Ovary (tissue), 9 donors: ENCODE results near the gene ABTB2. TPM values are rescaled to one million over a fixed set of nuclear protein-coding genes. Genes with fewer than 3 reads are reported as not detected.

ENCODE experiments used
- DNase-seq, 5 donors: peaks; one replicate each; pipeline ENCODE4 v3.0.0-alpha.2; 2019 to 2020
- H3K27ac ChIP-seq, 2 donors: fragments of 200-600 bp; one replicate each; pipeline versions ENCODE4 v1.5.1 to v1.8.0; 2019 to 2022
- H3K27me3 ChIP-seq: fragments of 200-600 bp; one replicate; pipeline ENCODE4 v1.8.0; 2022
- H3K36me3 ChIP-seq: fragments of 200-600 bp; sonication (generic); one replicate; pipeline ENCODE4 v1.5.1; 2019
- H3K4me1 ChIP-seq: one replicate; pipeline ENCODE4 v1.8.1; 2013; ENCODE audit warnings: mild to moderate bottlenecking, moderate library complexity; ENCODE audit not compliant: insufficient read depth
- H3K4me3 ChIP-seq: fragments of 200-600 bp; sonication (generic); one replicate; pipeline ENCODE4 v1.5.1; 2017
- H3K9me3 ChIP-seq, 2 donors: fragments of 200-600 bp in 1 of 2; sonication (generic) in 1 of 2; one replicate each; pipeline versions ENCODE4 v1.5.1 to v1.8.1; 2013 to 2019; ENCODE audit warnings: mild to moderate bottlenecking in 1 of 2, moderate library complexity in 1 of 2
- EP300 ChIP-seq: sonication (generic); formaldehyde crosslinking; IDR thresholded peaks from one replicate; pipeline ENCODE4 v1.6.1; 2017; ENCODE audit warnings: antibody characterized with exemption
- POLR2A ChIP-seq: fragments of 450-650 bp; IDR thresholded peaks from one replicate; pipeline ENCODE4 v1.6.1; 2017; ENCODE audit warnings: antibody characterized with exemption, mild to moderate bottlenecking, moderate library complexity
- WGBS, 3 donors: extraction: QIAGEN DNeasy Blood & Tissue Kit in 1 of 3; methylation state at CpG; one replicate each; pipeline versions ENCODE4 v1.1.5 to v1.1.7; 2013 to 2017; 5-methylcytosine and 5-hydroxymethylcytosine counted together
- intact Hi-C, 4 donors: fragments of 100-400 bp; cut with DNase I; formaldehyde crosslinking; loops; one replicate each; pipeline versions ENCODE4 v1.11.0 to v1.15.1; 2022 to 2023
- polyA plus RNA-seq, 2 donors: library from polyadenylated mRNA; stranded (reverse); fragments of 200-250 nt in 1 of 2; fragments of 350-450 nt in 1 of 2; fragmentation: Illumina TruSeq in 1 of 2; extraction: RNeasy Lipid Tissue Mini Kit (QIAGEN cat#74804) in 1 of 2; gene quantifications; one replicate each; pipeline ENCODE4 v1.2.3, GENCODE V29; 2013 to 2014
- total RNA-seq, 7 donors: library from RNA; depleted of rRNA in 2 of 7; stranded (reverse); fragments of >200 nt in 2 of 7; fragmentation: NEBNext Ultra II Directional in 3 of 7; extraction: Animal tissue kit (Norgen Biotek cat#: 25700) in 3 of 7; gene quantifications; one replicate each; pipeline versions ENCODE4 v1.1.0 to v1.2.4, GENCODE V29; 2016 to 2023
- TF ChIP-seq, protein P1 (sequence below), 3 donors: fragments of 450-650 bp in 2 of 3; fragments of 200-600 bp in 1 of 3; IDR thresholded peaks; one replicate each; pipeline versions ENCODE4 v1.5.1 to v1.8.0; 2016 to 2022; ENCODE audit warnings: antibody characterized with exemption in 3 of 3, mild to moderate bottlenecking in 1 of 3
- donor health status: DM: no; HTN: no; CAD: no; lungs with moderate emphysema.
- donor health status: DM: no; HTN: no; CAD: no.
- donor health status: Bipolar disorder and iron deficiency.
- donor health status: DM: yes; HTN: yes; CAD: no.
- donor health status: DM: no; HTN: no; CAD: no.
- donor health status: DM: yes; HTN: yes; CAD: no.

The ABTB2 gene
- total and polyA plus RNA-seq, 9 donors, result 1.2 to 7.2 (median 2.6) TPM

DNA sequence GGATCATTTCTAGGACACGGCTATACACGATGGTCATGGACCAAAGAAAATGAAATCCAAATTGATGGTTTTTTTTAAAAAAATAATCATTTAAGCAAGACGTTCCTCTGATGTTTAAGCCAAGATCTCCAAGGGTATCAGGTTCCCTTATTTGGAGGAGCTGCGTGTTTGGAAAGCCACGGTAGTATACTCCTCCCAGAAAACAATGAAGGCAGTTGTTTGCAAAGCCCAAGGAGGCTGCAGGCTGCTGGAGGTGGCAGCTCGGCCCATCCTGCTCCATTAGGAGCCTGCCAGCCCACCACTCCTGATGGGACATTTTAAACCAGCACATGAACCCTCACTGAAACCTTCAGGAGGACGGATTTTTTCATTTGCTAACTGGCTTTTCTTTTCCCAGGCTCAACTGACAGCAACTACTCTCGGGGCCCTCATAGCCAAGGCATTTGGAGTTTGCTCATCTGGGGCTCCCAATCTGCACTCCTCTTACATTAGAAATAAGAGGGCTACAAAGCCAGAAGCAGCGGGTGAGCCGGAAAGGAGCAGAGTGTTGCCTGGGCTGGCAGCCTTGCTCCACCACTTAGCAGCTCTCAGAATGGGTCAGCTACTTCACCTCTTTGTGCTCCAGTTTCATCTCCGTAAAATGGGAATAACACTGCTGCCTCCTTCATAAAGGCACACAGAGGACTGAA is 58.4 kb downstream of the ABTB2 start:
- no peak for DNase-seq

DNA sequence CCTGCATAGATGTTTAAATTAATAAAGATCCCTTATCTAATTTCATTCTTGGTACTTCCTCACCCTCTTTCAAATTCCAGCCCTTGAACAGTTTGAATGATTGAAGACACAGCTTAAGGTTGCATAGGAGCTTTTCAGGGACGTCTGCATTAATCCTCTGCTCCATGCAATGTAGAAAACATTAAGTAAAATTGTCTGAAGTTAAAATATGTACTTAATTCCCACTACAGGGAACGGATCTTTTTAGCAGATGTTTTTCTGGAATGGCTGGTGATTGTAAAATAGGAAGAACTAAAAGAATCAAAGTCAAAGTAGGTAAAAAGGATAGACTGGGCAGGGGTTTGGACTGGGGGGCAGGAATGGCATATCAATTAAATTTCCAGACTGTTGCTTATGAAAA is 58.9 kb downstream of the ABTB2 start:
- DNase-seq, result no peak
- H3K27ac ChIP-seq, result no peak overlapping the region
- WGBS, 3 donors, result 63 to 76% (median 75%) methylated on average over 2 of the region's 2 CpGs
- no peaks in the 10 kb centered on the region for H3K36me3 ChIP-seq
- no peak overlapping the region for H3K4me3 ChIP-seq
- no peaks in the 10 kb centered on the region for H3K9me3 ChIP-seq
- intact Hi-C loops, result no loop called here
- no peaks in the 10 kb centered on the region for H3K27me3 ChIP-seq
- TF ChIP-seq POLR2A (no peak), EP300 (no peak)
- TF ChIP-seq, protein P1, sequence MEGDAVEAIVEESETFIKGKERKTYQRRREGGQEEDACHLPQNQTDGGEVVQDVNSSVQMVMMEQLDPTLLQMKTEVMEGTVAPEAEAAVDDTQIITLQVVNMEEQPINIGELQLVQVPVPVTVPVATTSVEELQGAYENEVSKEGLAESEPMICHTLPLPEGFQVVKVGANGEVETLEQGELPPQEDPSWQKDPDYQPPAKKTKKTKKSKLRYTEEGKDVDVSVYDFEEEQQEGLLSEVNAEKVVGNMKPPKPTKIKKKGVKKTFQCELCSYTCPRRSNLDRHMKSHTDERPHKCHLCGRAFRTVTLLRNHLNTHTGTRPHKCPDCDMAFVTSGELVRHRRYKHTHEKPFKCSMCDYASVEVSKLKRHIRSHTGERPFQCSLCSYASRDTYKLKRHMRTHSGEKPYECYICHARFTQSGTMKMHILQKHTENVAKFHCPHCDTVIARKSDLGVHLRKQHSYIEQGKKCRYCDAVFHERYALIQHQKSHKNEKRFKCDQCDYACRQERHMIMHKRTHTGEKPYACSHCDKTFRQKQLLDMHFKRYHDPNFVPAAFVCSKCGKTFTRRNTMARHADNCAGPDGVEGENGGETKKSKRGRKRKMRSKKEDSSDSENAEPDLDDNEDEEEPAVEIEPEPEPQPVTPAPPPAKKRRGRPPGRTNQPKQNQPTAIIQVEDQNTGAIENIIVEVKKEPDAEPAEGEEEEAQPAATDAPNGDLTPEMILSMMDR (IDR thresholded peaks at IDR 0.05), result no peak
- H3K4me1 ChIP-seq, result no peaks in the 10 kb centered on the region

More for the DNA sequence above, 58.4 kb downstream of the ABTB2 start:
- Histone ChIP-seq H3K4me3 (no peak overlapping the region), H3K27ac (no peak overlapping the region), H3K9me3 (no peaks in the 10 kb centered on the region), H3K27me3 (no peaks in the 10 kb centered on the region), H3K36me3 (no peaks in the 10 kb centered on the region), H3K4me1 (no peaks in the 10 kb centered on the region)
- intact Hi-C loops, result no loop called here
- TF ChIP-seq POLR2A (no peak), EP300 (no peak)
- TF ChIP-seq, protein P1 (IDR thresholded peaks at IDR 0.05), result no peak
- 68 to 85% (median 77%) methylated on average over 11 of the region's 11 CpGs for WGBS, 3 donors

DNA sequence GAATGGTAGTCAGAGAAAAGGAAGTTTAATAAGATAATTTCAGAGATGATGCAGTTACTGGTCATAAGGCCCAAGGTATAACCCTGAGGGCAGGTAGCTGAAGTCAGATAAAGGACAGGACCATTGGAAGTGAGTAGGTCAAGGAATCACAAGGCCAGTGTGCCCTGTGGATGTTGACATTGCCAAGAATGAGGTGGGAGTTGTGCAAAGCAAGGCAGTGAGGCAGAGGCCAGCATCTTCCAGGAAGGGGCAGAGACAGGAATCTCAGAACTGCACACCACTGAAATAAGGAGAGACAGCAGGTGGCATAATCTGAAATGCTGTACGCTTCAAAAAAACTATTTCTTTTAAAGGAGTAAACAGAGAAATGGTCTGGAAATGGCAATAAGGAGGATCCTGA is 61.4 kb downstream of the ABTB2 start:
- WGBS, 3 donors, result 50 to 65% (median 52%) methylated on average over 1 of the region's 1 CpG
- Histone ChIP-seq H3K27me3 (no peaks in the 10 kb centered on the region), H3K36me3 (no peaks in the 10 kb centered on the region), H3K4me3 (no peak overlapping the region), H3K4me1 (no peaks in the 10 kb centered on the region), H3K27ac (no peak overlapping the region), H3K9me3 (no peaks in the 10 kb centered on the region)
- intact Hi-C loops, result no loop called here
- no peak for DNase-seq
- TF ChIP-seq, protein P1 (IDR thresholded peaks at IDR 0.05), result no peak
- TF ChIP-seq POLR2A, result no peak
- TF ChIP-seq EP300, result no peak

DNA sequence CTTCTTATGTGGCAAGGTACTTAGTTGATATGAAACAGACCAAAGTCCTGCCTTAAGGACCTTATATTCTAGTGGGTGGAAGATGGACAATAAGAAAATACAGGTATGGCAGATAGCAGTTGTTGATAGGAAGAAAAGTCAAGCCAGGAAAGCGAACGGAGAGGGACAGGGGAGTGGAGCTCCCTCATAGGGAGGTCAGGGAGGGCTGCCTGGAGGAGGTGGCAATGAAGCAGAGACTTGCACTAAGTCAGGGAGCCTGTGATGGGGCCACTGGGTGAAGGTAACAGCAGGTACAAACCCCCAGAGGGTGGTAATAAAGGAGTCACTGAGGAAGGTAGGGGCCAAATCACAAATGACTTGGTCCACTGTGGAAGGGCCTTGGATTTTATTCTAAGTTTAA is 65.3 kb downstream of the ABTB2 start:
- no peak overlapping the region for H3K4me3 ChIP-seq
- no peaks in the 10 kb centered on the region for H3K36me3 ChIP-seq
- H3K27ac ChIP-seq, result no peak overlapping the region
- DNase-seq, result no peak
- H3K9me3 ChIP-seq, result no peaks in the 10 kb centered on the region
- H3K4me1 ChIP-seq, result no peaks in the 10 kb centered on the region
- TF ChIP-seq EP300, result no peak
- TF ChIP-seq POLR2A, result no peak
- TF ChIP-seq, protein P1 (IDR thresholded peaks at IDR 0.05), result no peak
- 49 to 51% (median 50%) methylated on average over 2 of the region's 2 CpGs for WGBS, 3 donors
- no peaks in the 10 kb centered on the region for H3K27me3 ChIP-seq
- intact Hi-C loops, result no loop called here
